AG04449 (cell line): ENCODE measurements around the gene SPPL3.

Experiments used
- CTCF ChIA-PET: fragments of 350-600 bp; formaldehyde crosslinking; extraction: SDS; loops from one replicate; lab custom pipeline; 2021; ENCODE audit warnings: antibody characterized with exemption; lab: Yijun Ruan, JAX
- POLR2A ChIA-PET: fragments of 400-600, 350-600 bp; formaldehyde crosslinking; extraction: SDS; loops from one replicate; lab custom pipeline; 2020; ENCODE audit warnings: antibody characterized with exemption, inconsistent platforms; lab: Yijun Ruan, JAX
- DNase-seq: peaks from one replicate; pipeline ENCODE4 v3.0.0-alpha.2; 2010; ENCODE audit warnings: low read depth, low spot score
- H3K4me3 ChIP-seq: 2 replicates; pipeline ENCODE4 v1.5.1; 2011; ENCODE audit warnings: low read depth, mild to moderate bottlenecking, control low read depth, low read length
- CTCF ChIP-seq: IDR thresholded peaks from one replicate; pipeline ENCODE4 v1.5.1; 2011; ENCODE audit warnings: mild to moderate bottlenecking, moderate library complexity, low read length, control low read depth, inconsistent platforms; ENCODE audit not compliant: insufficient read depth; ENCODE audit errors: missing control alignments

SPPL3 gene

GRCh38 chr12:120830966-120831365, 73.2 kb downstream of the SPPL3 start:
- TF ChIP-seq CTCF, result no peak
- POLR2A ChIA-PET, result no interaction called here
- DNase-seq, result no peak
- CTCF ChIA-PET, result interaction anchor here (1.5 kb wide), 1 partner anchor 10 kb away, joined by 4 read pairs; no protein-coding TSS in a partner anchor
- H3K4me3 ChIP-seq, result no peak overlapping the region

- ChIA-PET POLR2A (no interaction called here), CTCF (interaction anchor here (1.5 kb wide), 1 partner anchor 10 kb away, joined by 4 read pairs; no protein-coding TSS in a partner anchor)
- TF ChIP-seq CTCF, result no peak
- no peak overlapping the region for H3K4me3 ChIP-seq
- DNase-seq, result no peak
These were observed 73.9 kb downstream of the SPPL3 start for GRCh38 chr12:120830052-120830940.

- ChIA-PET POLR2A (no interaction called here), CTCF (no interaction called here)
- TF ChIP-seq CTCF, result no peak
- no peak overlapping the region for H3K4me3 ChIP-seq
- DNase-seq, result no peak
These were observed 77.8 kb downstream of the SPPL3 start for GRCh38 chr12:120826335-120826734.

- H3K4me3 ChIP-seq, result no peak overlapping the region
- no peak for TF ChIP-seq CTCF
- ChIA-PET CTCF (no interaction called here), POLR2A (no interaction called here)
- no peak for DNase-seq
These were observed 78.8 kb downstream of the SPPL3 start for GRCh38 chr12:120825337-120825736.

- ChIA-PET POLR2A (no interaction called here), CTCF (no interaction called here)
- no peak for DNase-seq
- H3K4me3 ChIP-seq, result no peak overlapping the region
- no peak for TF ChIP-seq CTCF
These were observed 81.2 kb downstream of the SPPL3 start for GRCh38 chr12:120822832-120823503.

GRCh38 chr12:120821878-120822277, 82.3 kb downstream of the SPPL3 start:
- no peak for DNase-seq
- ChIA-PET POLR2A (no interaction called here), CTCF (no interaction called here)
- no peak overlapping the region for H3K4me3 ChIP-seq
- no peak for TF ChIP-seq CTCF
